A673 (cell line): ENCODE data around the gene KRT31.

Experiments used
- EZH2 ChIP-seq: fragments of 200-600 bp; sonication (generic); IDR thresholded peaks from 2 replicates; pipeline ENCODE4 v1.6.1; 2017; ENCODE audit warnings: borderline replicate concordance, low read depth, mild to moderate bottlenecking, mixed read lengths, antibody characterized with exemption, low read length; ENCODE audit not compliant: poor library complexity, severe bottlenecking
- TF ChIP-seq, protein P1 (sequence below): fragments of 300-800, 200-600 bp; sonication (generic); conservative IDR thresholded peaks from 2 replicates; pipeline ENCODE4 v1.5.1; 2017; ENCODE audit warnings: low read depth, mild to moderate bottlenecking, antibody characterized with exemption, low read length, moderate library complexity, mixed read lengths

- TF ChIP-seq, protein P1, sequence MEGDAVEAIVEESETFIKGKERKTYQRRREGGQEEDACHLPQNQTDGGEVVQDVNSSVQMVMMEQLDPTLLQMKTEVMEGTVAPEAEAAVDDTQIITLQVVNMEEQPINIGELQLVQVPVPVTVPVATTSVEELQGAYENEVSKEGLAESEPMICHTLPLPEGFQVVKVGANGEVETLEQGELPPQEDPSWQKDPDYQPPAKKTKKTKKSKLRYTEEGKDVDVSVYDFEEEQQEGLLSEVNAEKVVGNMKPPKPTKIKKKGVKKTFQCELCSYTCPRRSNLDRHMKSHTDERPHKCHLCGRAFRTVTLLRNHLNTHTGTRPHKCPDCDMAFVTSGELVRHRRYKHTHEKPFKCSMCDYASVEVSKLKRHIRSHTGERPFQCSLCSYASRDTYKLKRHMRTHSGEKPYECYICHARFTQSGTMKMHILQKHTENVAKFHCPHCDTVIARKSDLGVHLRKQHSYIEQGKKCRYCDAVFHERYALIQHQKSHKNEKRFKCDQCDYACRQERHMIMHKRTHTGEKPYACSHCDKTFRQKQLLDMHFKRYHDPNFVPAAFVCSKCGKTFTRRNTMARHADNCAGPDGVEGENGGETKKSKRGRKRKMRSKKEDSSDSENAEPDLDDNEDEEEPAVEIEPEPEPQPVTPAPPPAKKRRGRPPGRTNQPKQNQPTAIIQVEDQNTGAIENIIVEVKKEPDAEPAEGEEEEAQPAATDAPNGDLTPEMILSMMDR = no peak
- TF ChIP-seq EZH2 = no peak
Observed at GRCh38 chr17:41413982-41414381, 16.6 kb upstream of the KRT31 start.
